GM12873 (cell line): ENCODE data around the gene KNDC1.
A peak's percentile ranks its signal among the peaks of the same experiment; 100 is the strongest.

ENCODE experiments used
- TF ChIP-seq, protein P1 (sequence below): IDR thresholded peaks from 2 replicates; pipeline ENCODE4 v1.5.1; 2012; ENCODE audit warnings: low read depth, mild to moderate bottlenecking, moderate library complexity, low read length, control low read depth; ENCODE audit not compliant: insufficient read depth; ENCODE audit errors: missing control alignments

Gene KNDC1

GRCh38 chr10:133273534-133274143, 113.6 kb downstream of the KNDC1 start:
- TF ChIP-seq, protein P1, sequence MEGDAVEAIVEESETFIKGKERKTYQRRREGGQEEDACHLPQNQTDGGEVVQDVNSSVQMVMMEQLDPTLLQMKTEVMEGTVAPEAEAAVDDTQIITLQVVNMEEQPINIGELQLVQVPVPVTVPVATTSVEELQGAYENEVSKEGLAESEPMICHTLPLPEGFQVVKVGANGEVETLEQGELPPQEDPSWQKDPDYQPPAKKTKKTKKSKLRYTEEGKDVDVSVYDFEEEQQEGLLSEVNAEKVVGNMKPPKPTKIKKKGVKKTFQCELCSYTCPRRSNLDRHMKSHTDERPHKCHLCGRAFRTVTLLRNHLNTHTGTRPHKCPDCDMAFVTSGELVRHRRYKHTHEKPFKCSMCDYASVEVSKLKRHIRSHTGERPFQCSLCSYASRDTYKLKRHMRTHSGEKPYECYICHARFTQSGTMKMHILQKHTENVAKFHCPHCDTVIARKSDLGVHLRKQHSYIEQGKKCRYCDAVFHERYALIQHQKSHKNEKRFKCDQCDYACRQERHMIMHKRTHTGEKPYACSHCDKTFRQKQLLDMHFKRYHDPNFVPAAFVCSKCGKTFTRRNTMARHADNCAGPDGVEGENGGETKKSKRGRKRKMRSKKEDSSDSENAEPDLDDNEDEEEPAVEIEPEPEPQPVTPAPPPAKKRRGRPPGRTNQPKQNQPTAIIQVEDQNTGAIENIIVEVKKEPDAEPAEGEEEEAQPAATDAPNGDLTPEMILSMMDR: no peak

DNA sequence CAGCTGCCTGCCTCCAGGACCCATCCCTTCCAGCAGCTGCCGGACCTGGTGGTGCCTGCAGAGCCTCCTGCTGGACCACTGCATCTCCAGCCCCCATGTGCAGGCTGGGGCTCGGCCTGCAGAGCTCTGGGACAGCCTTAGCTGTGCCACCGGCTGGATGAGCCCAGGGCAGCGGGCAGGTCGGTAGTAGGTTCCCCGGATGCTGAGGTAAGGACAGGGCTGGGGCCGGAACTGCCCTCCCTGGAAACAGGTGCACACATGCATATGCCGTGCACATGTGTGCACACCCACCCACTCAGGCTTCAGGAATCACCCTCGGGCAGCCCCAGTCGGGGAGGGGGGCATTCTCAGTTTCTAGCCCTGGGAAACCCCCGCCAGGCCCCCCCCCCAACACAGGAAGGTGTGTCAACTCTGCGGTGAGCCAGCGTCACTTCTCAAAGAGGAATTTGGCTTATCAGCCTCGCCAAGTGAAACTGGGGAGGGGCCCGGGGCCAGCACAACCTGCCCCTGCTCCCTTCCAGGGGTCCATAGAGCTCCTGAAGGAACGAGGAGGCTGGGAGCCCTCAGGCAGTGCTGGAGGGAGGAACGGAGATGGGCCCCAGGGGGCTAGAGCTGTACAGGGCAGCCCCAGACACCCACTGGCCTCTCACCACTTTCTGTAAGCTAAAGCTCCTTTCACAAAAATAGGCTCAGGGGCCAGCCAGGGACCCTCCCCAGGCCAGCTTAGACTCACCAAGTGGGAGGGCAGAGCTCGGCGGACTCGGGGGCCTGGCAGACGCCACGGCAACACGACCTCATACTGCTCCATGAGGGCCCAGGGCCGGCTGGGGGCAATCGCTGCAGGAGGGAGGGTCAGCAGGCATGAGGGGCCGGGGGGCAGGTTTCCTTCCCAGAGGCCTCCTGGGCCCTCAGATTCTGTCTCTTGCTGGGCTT, 115.0 kb downstream of the KNDC1 start:
- TF ChIP-seq, protein P1: no peak

DNA sequence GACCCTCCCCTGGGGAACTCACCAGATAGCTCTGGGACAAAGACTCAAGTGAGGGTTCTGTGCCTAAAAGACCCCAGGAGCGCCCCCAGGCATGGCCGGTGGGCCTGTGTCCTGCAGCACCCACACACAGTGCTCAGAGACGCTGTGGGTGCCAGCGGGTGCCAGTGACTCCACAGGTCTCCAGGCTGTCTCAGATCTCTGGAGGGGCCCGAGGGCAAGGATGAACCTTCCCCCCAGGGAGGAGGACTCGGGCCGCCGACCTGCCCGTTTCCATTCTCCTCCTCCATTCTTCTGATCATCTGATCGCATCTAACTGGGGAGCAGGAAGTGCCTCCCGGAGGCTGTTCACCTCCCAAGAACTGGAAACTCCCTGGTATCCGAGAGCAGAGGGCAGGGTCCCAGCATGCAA, 115.7 kb downstream of the KNDC1 start:
- TF ChIP-seq, protein P1: peak; percentile 69
